ENCODE results near the gene RTRAF. TPM values are rescaled to one million over a fixed set of nuclear protein-coding genes. Genes with fewer than 3 reads are reported as not detected.

Gene RTRAF
- total and polyA plus RNA-seq, 9 of the 15 experiments (the other 6 are each of a cell fraction or from before 2014, with no cell fraction given): 126 to 204 (median 155) TPM

GRCh38 chr14:52053044-52053443 is 63.7 kb downstream of the RTRAF start:
- Histone ChIP-seq H3K27ac (ENCODE audit: extremely low read depth, low read depth, low read length) (no peak overlapping the region), H3K79me2 (ENCODE audit: control insufficient read depth, insufficient read depth, low read length) (no peaks in the 10 kb centered on the region), H4K20me1 (replicated peaks; ENCODE audit: control insufficient read depth, insufficient read depth, low read length) (no peaks in the 10 kb centered on the region), H3K27me3 (ENCODE audit: control insufficient read depth in 2 of 2, insufficient read depth in 2 of 2, low read length in 2 of 2) (peaks cover 0 to 3% of the 10 kb centered on the region in 2 experiments; a peak in 3 of 5 replicates), H2AFZ (ENCODE audit: low read depth, low read length) (no peak overlapping the region), H3K4me2 (ENCODE audit: insufficient read depth, low read length) (no peak overlapping the region), H3K36me3 (ENCODE audit: control insufficient read depth, insufficient read depth, low read length) (no peaks in the 10 kb centered on the region), H3K9ac (ENCODE audit: insufficient read depth in 1 of 2, low read depth in 2 of 2, low read length in 2 of 2) (no peak overlapping the region), H3K9me3 (replicated peaks; ENCODE audit: control insufficient read depth, insufficient read depth, low read depth, low read length) (no peaks in the 10 kb centered on the region), H3K4me1 (replicated peaks in 1 of 2; ENCODE audit: control insufficient read depth in 2 of 2, insufficient read depth in 2 of 2, low read length in 2 of 2) (no peaks in the 10 kb centered on the region), H3K9me1 (ENCODE audit: control insufficient read depth, insufficient read depth, low read length) (no peaks in the 10 kb centered on the region), H3K4me3 (no peak overlapping the region)
- in situ Hi-C loops (cut with MboI) (no loop called here), intact Hi-C loops (cut with micrococcal nuclease) (no loop called here)
- CTCF ChIA-PET (ENCODE audit: low intra/inter-chr PET ratio): no interaction called here
- DNase-seq (ENCODE audit: extremely low read depth in 1 of 4, low spot score in 3 of 4) (no peak), FAIRE-seq (no peak), ATAC-seq (no peak)
- no TSS peak for BruUV-seq (replicated peaks)
- WGBS (ENCODE audit: insufficient coverage, low coverage, missing lambda C conversion rate): 0% methylated on average over 5 of the region's 5 CpGs
- POLR2A ChIA-PET: no interaction called here
- TF ChIP-seq RFX5 (IDR thresholded peaks at IDR 0.05; ENCODE audit: low read depth, low read length) (no peak), MYBL2 (IDR thresholded peaks at IDR 0.05; ENCODE audit: low read depth) (no peak), MYBL2 (CRISPR knock-in tag; IDR thresholded peaks at IDR 0.05; ENCODE audit: borderline replicate concordance) (no peak), SOX6 (IDR thresholded peaks at IDR 0.05) (no peak), ZNF318 (IDR thresholded peaks at IDR 0.05; ENCODE audit: borderline replicate concordance in 1 of 2, low read depth in 1 of 2) (no peak), PRPF4 (IDR thresholded peaks at IDR 0.05; ENCODE audit: insufficient read depth, low read depth, low read length, poor library complexity, severe bottlenecking) (no peak), WHSC1 (IDR thresholded peaks at IDR 0.05; ENCODE audit: low read length) (no peak), PCBP1 (IDR thresholded peaks at IDR 0.05; ENCODE audit: low read depth, low read length, poor library complexity, severe bottlenecking) (no peak), ZNF277 (CRISPR knock-in tag; IDR thresholded peaks at IDR 0.05; ENCODE audit: borderline replicate concordance) (no peak), ATF1 (CRISPR knock-in tag; IDR thresholded peaks at IDR 0.05) (no peak), ATF1 (tag; IDR thresholded peaks at IDR 0.05) (no peak), ID3 (CRISPR knock-in tag; IDR thresholded peaks at IDR 0.05) (no peak), ID3 (tag; IDR thresholded peaks at IDR 0.05) (no peak), POLR2B (IDR thresholded peaks at IDR 0.05; ENCODE audit: low read depth, partially characterized antibody) (no peak), MEIS2 (IDR thresholded peaks at IDR 0.05; ENCODE audit: partially characterized antibody) (no peak)

Measured in K562 (cell line).